Measurements from ENCODE around the gene AFAP1.

- TF ChIP-seq POLR2A (IDR thresholded peaks at IDR 0.05): no peak
- TF ChIP-seq CTCF (IDR thresholded peaks at IDR 0.05): no peak
Measured at GRCh38 chr4:7915875-7916242, 23.8 kb downstream of the AFAP1 start.

Measured in uterus (tissue), 2 donors.